HG03558 (cell line): ENCODE results near the gene SLC36A1.
"Not testable (repeated sequence)": the region's sequence is repeated elsewhere in the genome, so short reads cannot be mapped to it uniquely, and the experiment has no call there.

ENCODE experiments used
- ATAC-seq: cut with Tn5 transposase; IDR thresholded peaks from one replicate; pipeline ENCODE4 v1.9.1; 2021; ENCODE audit warnings: moderate number of reproducible peaks; ENCODE audit not compliant: unreplicated experiment; ENCODE audit errors: extremely low read depth

Gene SLC36A1

GRCh38 chr5:151480384-151481293, 33.2 kb downstream of the SLC36A1 start:
- no peak for ATAC-seq

DNA sequence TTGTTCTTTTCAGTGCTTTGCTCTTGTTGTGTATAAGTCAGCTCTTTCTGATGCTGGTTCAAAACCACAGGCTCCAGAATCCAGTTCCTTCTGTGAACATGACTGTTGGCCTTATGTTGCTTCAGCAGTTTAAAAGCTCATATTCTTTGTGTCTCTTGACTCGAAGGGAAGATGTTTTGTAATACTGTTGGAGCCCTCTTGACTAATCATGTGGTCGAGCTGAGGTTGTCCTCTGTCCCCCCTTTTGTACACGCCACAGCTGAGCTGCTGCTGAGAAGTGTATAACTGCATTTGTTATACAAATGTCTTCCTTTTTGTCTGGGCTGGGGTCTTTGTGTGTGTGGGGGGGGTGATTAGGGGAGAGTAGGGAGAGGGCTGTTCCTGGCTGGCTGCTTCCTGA, 35.8 kb downstream of the SLC36A1 start:
- ATAC-seq: no peak

DNA sequence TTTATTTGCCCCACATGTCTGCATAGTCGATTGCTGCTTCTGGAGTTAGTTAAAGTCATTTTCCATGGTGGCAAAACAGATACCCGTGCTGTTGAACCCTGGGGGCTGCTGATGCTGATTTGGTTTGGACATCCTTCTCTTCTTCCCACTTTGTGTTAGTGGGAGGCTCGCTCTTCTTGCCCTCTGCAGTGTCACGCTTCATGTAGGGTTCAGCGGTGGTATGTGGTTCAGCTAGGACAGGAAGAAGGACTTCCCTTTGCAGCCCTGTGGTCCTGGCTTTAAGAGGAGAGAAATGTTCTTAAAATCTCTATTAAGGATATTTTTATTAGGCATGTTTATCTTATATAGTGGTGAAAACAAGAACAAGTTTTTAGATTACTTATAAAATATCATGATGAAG, 36.2 kb downstream of the SLC36A1 start:
- ATAC-seq: no peak

GRCh38 chr5:151487544-151487943, 40.1 kb downstream of the SLC36A1 start:
- ATAC-seq: no peak

DNA sequence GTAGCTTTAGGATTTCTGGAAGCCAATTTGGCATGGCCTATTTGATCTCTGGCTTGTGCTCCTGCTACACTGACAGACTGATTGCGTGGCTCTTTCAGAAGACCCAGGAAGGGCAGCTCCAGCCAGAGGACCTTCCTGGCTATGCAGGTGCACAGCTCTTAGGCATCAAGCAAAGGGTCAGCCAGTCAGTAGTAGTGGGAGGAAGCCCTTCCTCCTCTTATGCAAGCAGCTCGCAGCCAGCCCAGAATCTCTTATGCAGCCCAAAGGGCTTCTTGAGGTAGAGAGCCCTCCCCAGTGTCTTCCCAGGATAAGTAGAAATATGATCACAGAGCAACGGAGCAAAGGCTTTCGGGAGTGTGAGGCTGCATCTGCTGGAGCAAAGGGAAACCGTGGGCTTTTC, 43.2 kb downstream of the SLC36A1 start:
- ATAC-seq: no peak

GRCh38 chr5:151491062-151491461, 43.7 kb downstream of the SLC36A1 start:
- ATAC-seq: no peak

DNA sequence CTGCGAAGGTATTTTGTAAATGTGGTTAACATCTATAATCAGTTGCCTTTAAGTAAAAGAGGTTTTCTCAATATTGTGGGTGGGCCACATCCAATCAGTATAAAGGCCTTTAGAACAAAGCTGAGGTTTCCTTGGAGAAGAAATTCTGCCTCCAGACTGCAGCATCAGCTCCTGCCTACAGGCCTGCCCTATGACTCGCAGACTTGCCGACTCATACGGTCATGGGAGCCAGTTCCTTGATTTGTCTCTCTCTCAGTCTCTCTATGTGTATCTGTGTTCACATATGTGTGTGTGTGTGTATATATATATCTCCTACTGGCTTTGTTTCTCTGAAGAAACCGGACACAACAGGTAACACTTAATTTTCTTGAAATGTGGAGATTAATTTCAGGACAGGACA, 45.3 kb downstream of the SLC36A1 start:
- no peak for ATAC-seq

GRCh38 chr5:151493665-151494064, 46.3 kb downstream of the SLC36A1 start:
- ATAC-seq: no peak

DNA sequence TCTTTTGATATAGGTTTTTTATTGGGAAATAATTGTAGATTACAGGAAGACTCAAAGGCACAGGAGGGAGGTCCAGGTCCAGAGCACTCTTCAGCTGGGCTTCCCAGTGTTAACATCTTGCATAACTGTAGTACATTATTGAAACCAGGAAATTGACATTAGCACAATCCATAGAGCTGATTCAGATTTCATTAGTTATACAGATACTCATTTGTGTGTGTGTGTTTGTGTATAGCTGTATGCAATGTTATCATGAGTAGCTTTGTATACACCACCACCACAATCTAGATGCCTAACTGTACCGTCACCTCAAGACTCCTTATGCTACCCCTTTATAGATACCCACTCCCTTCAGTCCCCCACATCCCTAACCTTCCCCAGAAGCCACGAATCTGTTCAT, 47.9 kb downstream of the SLC36A1 start:
- no peak for ATAC-seq

GRCh38 chr5:151496041-151496484, 48.7 kb downstream of the SLC36A1 start:
- no peak for ATAC-seq

DNA sequence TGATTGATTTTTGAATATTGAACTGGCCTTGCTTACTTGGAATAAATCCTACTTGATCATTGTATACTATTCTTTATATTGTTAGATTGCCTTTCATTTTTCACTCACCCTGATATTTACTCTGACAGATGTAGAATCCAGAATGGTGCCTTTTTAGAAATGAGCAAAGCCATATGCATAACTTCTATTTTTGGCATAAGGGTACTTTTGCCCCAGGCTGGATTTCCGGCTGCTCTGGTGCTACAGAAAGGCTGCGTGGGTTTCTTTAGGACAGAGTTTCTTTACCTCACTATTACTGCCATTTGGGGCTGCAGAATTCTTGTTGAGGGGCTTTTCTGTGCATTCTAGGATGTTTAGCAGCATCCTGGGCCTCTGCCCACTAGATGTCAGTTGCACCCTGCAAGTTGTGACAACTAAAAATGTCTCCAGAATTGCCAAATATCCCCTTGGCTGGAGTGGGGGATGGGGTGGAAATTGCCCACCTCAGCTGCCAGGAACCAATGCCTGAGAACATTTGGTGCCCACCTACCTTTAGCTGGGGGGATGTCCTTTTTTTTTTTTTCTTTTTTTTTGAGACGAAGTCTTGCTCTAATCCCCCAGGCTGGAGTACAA, 50.1 kb downstream of the SLC36A1 start:
- ATAC-seq: no peak

DNA sequence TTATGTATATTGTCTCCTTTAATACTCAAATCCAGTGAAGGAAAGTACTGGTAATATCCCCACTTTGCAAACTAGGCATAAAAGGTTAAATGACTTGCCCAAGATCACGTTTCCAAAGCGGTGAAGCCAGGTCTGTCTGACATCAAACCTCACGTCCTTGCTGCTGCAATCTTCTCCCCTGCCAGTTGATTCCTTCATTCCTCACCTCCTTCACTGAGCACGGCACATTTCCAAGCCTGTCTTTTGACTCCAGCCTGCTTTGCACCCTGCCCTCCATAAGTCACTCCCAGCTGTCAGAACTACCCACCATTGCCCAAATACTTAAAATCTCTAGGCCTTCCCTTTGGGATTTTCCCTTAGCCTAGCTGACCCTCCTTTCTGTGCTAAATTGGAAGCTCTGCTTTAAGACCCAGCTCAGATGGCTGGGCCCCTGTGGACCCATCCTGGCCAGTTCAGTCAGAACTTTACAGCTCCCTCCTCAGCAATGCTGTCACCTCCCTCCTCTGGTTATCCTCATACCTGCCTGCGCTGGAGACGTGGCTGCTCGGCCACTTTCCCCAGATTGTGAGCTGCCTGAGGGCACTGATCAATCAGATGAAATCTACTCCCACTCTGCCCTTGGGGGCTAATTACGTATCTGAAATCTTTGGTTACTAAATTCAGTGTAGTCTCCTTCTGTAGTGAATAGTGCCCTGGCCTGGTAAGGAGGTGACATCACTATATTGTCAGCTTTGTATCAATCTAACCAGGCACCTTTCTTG, 51.2 kb downstream of the SLC36A1 start:
- ATAC-seq: no peak

DNA sequence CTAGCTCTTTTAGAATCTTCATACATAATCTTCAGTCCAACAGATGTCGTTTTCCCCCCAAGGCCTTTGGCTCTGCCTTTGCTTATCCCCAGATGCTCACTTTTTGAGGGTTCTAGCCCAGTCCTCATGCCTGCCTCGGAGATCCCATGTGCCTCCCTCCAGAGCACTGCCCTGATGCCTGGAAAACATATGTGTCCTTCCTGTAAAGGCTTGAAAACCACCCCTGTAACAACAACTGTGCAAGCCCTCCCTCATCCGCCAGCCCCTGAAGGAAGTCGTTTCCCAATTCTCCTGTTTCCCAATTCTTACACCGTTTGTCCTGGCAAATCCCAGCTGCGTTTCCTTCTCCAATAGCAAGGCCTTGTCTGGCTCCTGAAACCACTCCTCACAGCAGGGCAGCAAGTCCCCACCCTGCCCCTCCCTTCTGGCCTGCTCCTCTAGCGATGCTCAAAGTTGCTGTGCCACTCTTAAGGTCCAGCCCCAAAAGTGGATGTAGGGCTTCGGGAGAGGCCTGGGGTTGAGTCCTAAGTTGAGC, 52.2 kb downstream of the SLC36A1 start:
- ATAC-seq: no peak

GRCh38 chr5:151504006-151504405, 56.6 kb downstream of the SLC36A1 start:
- ATAC-seq: no peak

DNA sequence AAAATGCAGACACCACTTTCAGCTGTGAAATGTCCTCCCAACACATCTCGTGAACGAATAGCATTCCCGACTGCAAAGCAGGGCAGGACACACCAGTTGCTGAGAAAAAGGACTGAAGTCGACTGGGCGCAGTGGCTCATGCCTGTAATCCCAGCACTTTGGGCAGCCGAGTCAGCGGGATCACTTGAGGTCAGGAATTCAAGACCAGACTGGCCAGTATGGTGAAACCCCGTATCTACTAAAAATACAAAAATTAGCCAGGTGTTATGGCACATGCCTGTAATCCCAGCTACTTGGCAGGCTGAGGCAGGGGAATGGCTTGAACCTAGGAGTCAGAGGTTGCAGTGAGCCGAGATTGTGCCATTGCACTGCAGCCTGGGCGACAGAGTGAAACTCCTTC, 60.9 kb downstream of the SLC36A1 start:
- not testable (repeated sequence) for ATAC-seq

DNA sequence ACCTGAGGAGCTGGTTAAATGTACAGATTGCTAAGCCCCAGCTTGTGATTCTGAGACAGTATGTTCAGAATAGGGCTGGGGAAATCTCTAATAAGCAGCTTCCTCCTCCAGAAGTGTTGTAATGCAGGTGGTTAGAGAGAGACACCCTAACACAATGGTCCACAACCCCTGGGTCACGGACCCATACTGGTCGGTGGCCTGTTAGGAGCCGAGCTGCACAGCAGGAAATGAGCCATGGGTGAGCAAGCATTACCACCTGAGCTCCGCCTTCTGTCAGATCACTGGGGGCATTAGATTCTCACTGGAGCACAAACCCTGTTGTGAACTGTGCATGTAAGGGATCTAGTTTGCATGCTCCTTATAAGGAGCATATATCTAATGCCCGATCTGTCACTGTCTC, 61.8 kb downstream of the SLC36A1 start:
- ATAC-seq: no peak

GRCh38 chr5:151509836-151510235, 62.4 kb downstream of the SLC36A1 start:
- ATAC-seq: no peak

DNA sequence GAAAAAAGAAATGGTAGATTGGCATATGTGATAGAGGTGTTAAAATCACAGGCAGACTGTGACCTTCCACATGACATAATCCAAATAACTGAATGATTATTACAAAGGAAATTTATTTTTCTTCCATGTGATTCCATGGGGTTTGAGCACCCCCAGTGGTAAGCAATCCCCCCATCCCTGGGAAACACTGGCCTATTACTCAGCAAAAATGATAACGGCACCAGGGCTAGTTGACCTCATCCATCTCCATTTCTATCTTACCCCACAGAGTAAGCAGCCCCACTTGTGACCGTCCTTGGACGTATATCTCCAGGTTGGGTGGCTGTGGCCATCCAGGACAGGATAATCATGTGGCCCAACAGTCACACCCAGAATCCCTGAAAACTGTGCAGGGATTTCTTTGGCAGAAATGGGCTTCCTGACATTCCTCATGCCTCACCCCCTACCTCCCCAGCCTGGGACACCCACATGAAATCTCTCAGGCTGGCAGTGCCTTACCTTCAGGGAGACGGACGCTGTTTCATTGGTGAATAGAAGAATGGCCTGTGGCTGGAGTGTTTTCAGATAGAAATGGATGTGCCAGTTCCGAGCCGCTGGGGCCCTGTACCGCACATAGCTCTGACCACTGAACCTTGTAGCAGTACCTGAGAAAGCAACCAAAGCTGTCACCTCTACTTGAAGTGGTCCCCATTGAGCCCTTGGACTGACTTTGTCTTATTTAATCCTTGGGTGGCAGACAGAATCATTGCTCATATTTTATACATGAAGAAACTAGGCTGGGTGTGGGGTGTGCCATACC, 69.9 kb downstream of the SLC36A1 start:
- no peak for ATAC-seq

DNA sequence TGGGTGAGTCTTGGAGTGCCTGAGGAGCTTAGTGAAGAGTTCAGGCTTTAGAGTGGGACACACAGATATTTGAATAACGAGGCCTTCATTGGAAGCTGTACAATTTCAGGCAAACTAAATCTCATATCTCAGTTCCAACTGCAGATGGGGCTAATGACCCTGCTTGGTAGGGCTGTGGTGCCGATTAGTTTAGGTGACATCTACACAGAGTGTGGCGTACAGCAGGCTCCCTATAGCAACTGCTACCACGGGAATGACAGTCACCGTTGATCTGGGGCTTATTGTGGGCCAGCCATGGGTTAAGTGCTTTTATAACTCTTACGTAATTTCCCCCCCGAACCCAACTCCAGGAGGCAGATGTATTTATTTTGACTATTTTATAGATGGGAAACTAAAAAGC, 72.9 kb downstream of the SLC36A1 start:
- ATAC-seq: no peak

GRCh38 chr5:151522226-151522625, 74.8 kb downstream of the SLC36A1 start:
- no peak for ATAC-seq
